ENCODE measurements around the gene TAL1.

TAL1 gene

GRCh38 chr1:47212636-47213229 is 19.3 kb downstream of the TAL1 start:
- no peak overlapping the region for H3K4ac ChIP-seq (ENCODE audit: low read depth, low read length)
- H3K23ac ChIP-seq (ENCODE audit: low read length) = no peak overlapping the region
- peaks cover 7% of the 10 kb centered on the region for H3K27me3 ChIP-seq (ENCODE audit: insufficient read depth, low read length)
- H3K9me3 ChIP-seq (ENCODE audit: insufficient read depth, low read depth, low read length) = no peaks in the 10 kb centered on the region
- H4K12ac ChIP-seq (ENCODE audit: low read depth, low read length) = no peak overlapping the region
- H3K18ac ChIP-seq (ENCODE audit: low read length) = no peak overlapping the region
- H3K4me3 ChIP-seq (ENCODE audit: low read depth, low read length) = no peak overlapping the region
- no peaks in the 10 kb centered on the region for H3K79me1 ChIP-seq (ENCODE audit: low read length)
- H3K79me2 ChIP-seq (ENCODE audit: control insufficient read depth, insufficient read depth, low read length, poor library complexity) = no peaks in the 10 kb centered on the region
- H3K36me3 ChIP-seq (ENCODE audit: control insufficient read depth in 1 of 2, insufficient read depth in 2 of 2, low read length in 2 of 2) = no peaks in the 10 kb centered on the region
- H2AFZ ChIP-seq (ENCODE audit: insufficient read depth, low read length, poor library complexity) = no peak overlapping the region
- no peak overlapping the region for H3K14ac ChIP-seq (ENCODE audit: low read length)
- H3K4me1 ChIP-seq (ENCODE audit: control insufficient read depth in 1 of 2, insufficient read depth in 2 of 2, low read length in 2 of 2) = peaks cover 0 to 5% of the 10 kb centered on the region in 2 experiments
- DNase-seq = no peak
- no peak overlapping the region for H4K91ac ChIP-seq (ENCODE audit: low read depth, low read length)
- WGBS (ENCODE audit: extremely low coverage, insufficient coverage, insufficient read length) = 100% methylated on average over 2 of the region's 4 CpGs
- H2BK5ac ChIP-seq (ENCODE audit: low read depth, low read length, poor library complexity) = no peak overlapping the region
- H2BK120ac ChIP-seq (ENCODE audit: insufficient read depth, low read length, poor library complexity) = no peak overlapping the region
- H3K9ac ChIP-seq (ENCODE audit: low read length) = no peak overlapping the region
- no peak overlapping the region for H2BK12ac ChIP-seq (ENCODE audit: low read length)
- no peak overlapping the region for H3K27ac ChIP-seq (ENCODE audit: low read depth, low read length)
- H4K8ac ChIP-seq (ENCODE audit: low read depth, low read length) = no peak overlapping the region
- H2AK5ac ChIP-seq (ENCODE audit: low read length) = no peak overlapping the region
- H3K4me2 ChIP-seq (ENCODE audit: low read length) = no peak overlapping the region

GRCh38 chr1:47211796-47212269 is 20.2 kb downstream of the TAL1 start:
- no peak overlapping the region for H3K14ac ChIP-seq (ENCODE audit: low read length)
- H3K23ac ChIP-seq (ENCODE audit: low read length) = no peak overlapping the region
- no peaks in the 10 kb centered on the region for H3K9me3 ChIP-seq (ENCODE audit: insufficient read depth, low read depth, low read length)
- no CpG with 5 or more reads among the region's 9 CpGs for WGBS (ENCODE audit: extremely low coverage, insufficient coverage, insufficient read length)
- no peaks in the 10 kb centered on the region for H3K79me1 ChIP-seq (ENCODE audit: low read length)
- H3K4ac ChIP-seq (ENCODE audit: low read depth, low read length) = no peak overlapping the region
- DNase-seq = no peak
- no peaks in the 10 kb centered on the region for H3K79me2 ChIP-seq (ENCODE audit: control insufficient read depth, insufficient read depth, low read length, poor library complexity)
- peaks cover 7% of the 10 kb centered on the region for H3K27me3 ChIP-seq (ENCODE audit: insufficient read depth, low read length)
- H3K4me1 ChIP-seq (ENCODE audit: control insufficient read depth in 1 of 2, insufficient read depth in 2 of 2, low read length in 2 of 2) = peaks cover 0 to 5% of the 10 kb centered on the region in 2 experiments
- no peak overlapping the region for H2BK12ac ChIP-seq (ENCODE audit: low read length)
- H2AK5ac ChIP-seq (ENCODE audit: low read length) = no peak overlapping the region
- no peak overlapping the region for H4K12ac ChIP-seq (ENCODE audit: low read depth, low read length)
- no peak overlapping the region for H2BK5ac ChIP-seq (ENCODE audit: low read depth, low read length, poor library complexity)
- H3K4me3 ChIP-seq (ENCODE audit: low read depth, low read length) = no peak overlapping the region
- no peak overlapping the region for H3K18ac ChIP-seq (ENCODE audit: low read length)
- H3K27ac ChIP-seq (ENCODE audit: low read depth, low read length) = no peak overlapping the region
- no peak overlapping the region for H3K9ac ChIP-seq (ENCODE audit: low read length)
- no peak overlapping the region for H2BK120ac ChIP-seq (ENCODE audit: insufficient read depth, low read length, poor library complexity)
- no peak overlapping the region for H2AFZ ChIP-seq (ENCODE audit: insufficient read depth, low read length, poor library complexity)
- no peak overlapping the region for H4K91ac ChIP-seq (ENCODE audit: low read depth, low read length)
- no peak overlapping the region for H4K8ac ChIP-seq (ENCODE audit: low read depth, low read length)
- no peaks in the 10 kb centered on the region for H3K36me3 ChIP-seq (ENCODE audit: control insufficient read depth in 1 of 2, insufficient read depth in 2 of 2, low read length in 2 of 2)
- H3K4me2 ChIP-seq (ENCODE audit: low read length) = no peak overlapping the region

GRCh38 chr1:47210666-47211065 is 21.4 kb downstream of the TAL1 start:
- H4K91ac ChIP-seq (ENCODE audit: low read depth, low read length) = no peak overlapping the region

GRCh38 chr1:47209725-47210325 is 22.2 kb downstream of the TAL1 start:
- H2BK12ac ChIP-seq (ENCODE audit: low read length) = no peak overlapping the region
- WGBS (ENCODE audit: extremely low coverage, insufficient coverage, insufficient read length) = no CpG with 5 or more reads among the region's 3 CpGs
- H3K4me1 ChIP-seq (ENCODE audit: control insufficient read depth in 1 of 2, insufficient read depth in 2 of 2, low read length in 2 of 2) = peaks cover 0 to 5% of the 10 kb centered on the region in 2 experiments
- no peak overlapping the region for H3K18ac ChIP-seq (ENCODE audit: low read length)
- H3K23ac ChIP-seq (ENCODE audit: low read length) = no peak overlapping the region
- H2AK5ac ChIP-seq (ENCODE audit: low read length) = no peak overlapping the region
- no peak for DNase-seq
- H3K9me3 ChIP-seq (ENCODE audit: insufficient read depth, low read depth, low read length) = peaks cover 1% of the 10 kb centered on the region
- H3K79me2 ChIP-seq (ENCODE audit: control insufficient read depth, insufficient read depth, low read length, poor library complexity) = no peaks in the 10 kb centered on the region
- no peak overlapping the region for H3K14ac ChIP-seq (ENCODE audit: low read length)
- H3K27me3 ChIP-seq (ENCODE audit: insufficient read depth, low read length) = peaks cover 7% of the 10 kb centered on the region
- H2AFZ ChIP-seq (ENCODE audit: insufficient read depth, low read length, poor library complexity) = no peak overlapping the region
- no peak overlapping the region for H2BK120ac ChIP-seq (ENCODE audit: insufficient read depth, low read length, poor library complexity)
- no peaks in the 10 kb centered on the region for H3K79me1 ChIP-seq (ENCODE audit: low read length)
- no peak overlapping the region for H3K4me2 ChIP-seq (ENCODE audit: low read length)
- H3K36me3 ChIP-seq (ENCODE audit: control insufficient read depth in 1 of 2, insufficient read depth in 2 of 2, low read length in 2 of 2) = no peaks in the 10 kb centered on the region
- H3K27ac ChIP-seq (ENCODE audit: low read depth, low read length) = no peak overlapping the region
- H4K91ac ChIP-seq (ENCODE audit: low read depth, low read length) = no peak overlapping the region
- no peak overlapping the region for H3K9ac ChIP-seq (ENCODE audit: low read length)
- no peak overlapping the region for H3K4me3 ChIP-seq (ENCODE audit: low read depth, low read length)
- H2BK5ac ChIP-seq (ENCODE audit: low read depth, low read length, poor library complexity) = no peak overlapping the region
- no peak overlapping the region for H4K12ac ChIP-seq (ENCODE audit: low read depth, low read length)
- no peak overlapping the region for H3K4ac ChIP-seq (ENCODE audit: low read depth, low read length)
- no peak overlapping the region for H4K8ac ChIP-seq (ENCODE audit: low read depth, low read length)

More at GRCh38 chr1:47210666-47211065, 21.4 kb downstream of the TAL1 start:
- H2AK5ac ChIP-seq (ENCODE audit: low read length) = no peak overlapping the region
- H3K4me2 ChIP-seq (ENCODE audit: low read length) = no peak overlapping the region
- DNase-seq = peak; percentile 80
- H3K18ac ChIP-seq (ENCODE audit: low read length) = no peak overlapping the region
- H2AFZ ChIP-seq (ENCODE audit: insufficient read depth, low read length, poor library complexity) = no peak overlapping the region
- H3K79me2 ChIP-seq (ENCODE audit: control insufficient read depth, insufficient read depth, low read length, poor library complexity) = no peaks in the 10 kb centered on the region
- H2BK120ac ChIP-seq (ENCODE audit: insufficient read depth, low read length, poor library complexity) = no peak overlapping the region
- no peak overlapping the region for H4K12ac ChIP-seq (ENCODE audit: low read depth, low read length)
- H3K79me1 ChIP-seq (ENCODE audit: low read length) = no peaks in the 10 kb centered on the region
- H3K36me3 ChIP-seq (ENCODE audit: control insufficient read depth in 1 of 2, insufficient read depth in 2 of 2, low read length in 2 of 2) = no peaks in the 10 kb centered on the region
- no peak overlapping the region for H2BK5ac ChIP-seq (ENCODE audit: low read depth, low read length, poor library complexity)
- H3K9ac ChIP-seq (ENCODE audit: low read length) = no peak overlapping the region
- H3K14ac ChIP-seq (ENCODE audit: low read length) = no peak overlapping the region
- no peak overlapping the region for H3K4ac ChIP-seq (ENCODE audit: low read depth, low read length)
- peaks cover 7% of the 10 kb centered on the region for H3K27me3 ChIP-seq (ENCODE audit: insufficient read depth, low read length)
- H3K27ac ChIP-seq (ENCODE audit: low read depth, low read length) = no peak overlapping the region
- peaks cover 1% of the 10 kb centered on the region for H3K9me3 ChIP-seq (ENCODE audit: insufficient read depth, low read depth, low read length)
- H3K4me3 ChIP-seq (ENCODE audit: low read depth, low read length) = no peak overlapping the region
- H3K23ac ChIP-seq (ENCODE audit: low read length) = no peak overlapping the region
- no peak overlapping the region for H4K8ac ChIP-seq (ENCODE audit: low read depth, low read length)
- WGBS (ENCODE audit: extremely low coverage, insufficient coverage, insufficient read length) = no CpG with 5 or more reads among the region's 3 CpGs
- no peak overlapping the region for H2BK12ac ChIP-seq (ENCODE audit: low read length)
- H3K4me1 ChIP-seq (ENCODE audit: control insufficient read depth in 1 of 2, insufficient read depth in 2 of 2, low read length in 2 of 2) = peaks cover 0 to 5% of the 10 kb centered on the region in 2 experiments
